Vagina (tissue), 2 donors: Measurements from ENCODE around the gene FARP2.

Experiments
- POLR2A ChIP-seq, 2 donors: fragments of 450-650 bp; IDR thresholded peaks; one replicate each; pipeline ENCODE4 v1.6.1; 2017; ENCODE audit warnings: antibody characterized with exemption in 2 of 2, mild to moderate bottlenecking in 2 of 2, moderate library complexity in 2 of 2
- TF ChIP-seq, protein P1 (sequence below), 3 experiments: fragments of 450-650 bp in 2 of 3; fragments of 200-600 bp in 1 of 3; sonication (generic) in 1 of 3; IDR thresholded peaks; one replicate each; pipeline ENCODE4 v1.5.1; 2017 to 2019; ENCODE audit warnings: antibody characterized with exemption in 3 of 3, mild to moderate bottlenecking in 2 of 3, moderate library complexity in 2 of 3

GRCh38 chr2:241498115-241499070 is 142.3 kb downstream of the FARP2 start:
- TF ChIP-seq, protein P1, sequence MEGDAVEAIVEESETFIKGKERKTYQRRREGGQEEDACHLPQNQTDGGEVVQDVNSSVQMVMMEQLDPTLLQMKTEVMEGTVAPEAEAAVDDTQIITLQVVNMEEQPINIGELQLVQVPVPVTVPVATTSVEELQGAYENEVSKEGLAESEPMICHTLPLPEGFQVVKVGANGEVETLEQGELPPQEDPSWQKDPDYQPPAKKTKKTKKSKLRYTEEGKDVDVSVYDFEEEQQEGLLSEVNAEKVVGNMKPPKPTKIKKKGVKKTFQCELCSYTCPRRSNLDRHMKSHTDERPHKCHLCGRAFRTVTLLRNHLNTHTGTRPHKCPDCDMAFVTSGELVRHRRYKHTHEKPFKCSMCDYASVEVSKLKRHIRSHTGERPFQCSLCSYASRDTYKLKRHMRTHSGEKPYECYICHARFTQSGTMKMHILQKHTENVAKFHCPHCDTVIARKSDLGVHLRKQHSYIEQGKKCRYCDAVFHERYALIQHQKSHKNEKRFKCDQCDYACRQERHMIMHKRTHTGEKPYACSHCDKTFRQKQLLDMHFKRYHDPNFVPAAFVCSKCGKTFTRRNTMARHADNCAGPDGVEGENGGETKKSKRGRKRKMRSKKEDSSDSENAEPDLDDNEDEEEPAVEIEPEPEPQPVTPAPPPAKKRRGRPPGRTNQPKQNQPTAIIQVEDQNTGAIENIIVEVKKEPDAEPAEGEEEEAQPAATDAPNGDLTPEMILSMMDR (IDR thresholded peaks at IDR 0.05), result no peak
- no peak for TF ChIP-seq POLR2A (IDR thresholded peaks at IDR 0.05)
